Measurements from ENCODE around the gene NATD1.
A peak's percentile ranks its signal among the peaks of the same experiment; 100 is the strongest.

Gene NATD1, protein sequence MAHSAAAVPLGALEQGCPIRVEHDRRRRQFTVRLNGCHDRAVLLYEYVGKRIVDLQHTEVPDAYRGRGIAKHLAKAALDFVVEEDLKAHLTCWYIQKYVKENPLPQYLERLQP

DNA sequence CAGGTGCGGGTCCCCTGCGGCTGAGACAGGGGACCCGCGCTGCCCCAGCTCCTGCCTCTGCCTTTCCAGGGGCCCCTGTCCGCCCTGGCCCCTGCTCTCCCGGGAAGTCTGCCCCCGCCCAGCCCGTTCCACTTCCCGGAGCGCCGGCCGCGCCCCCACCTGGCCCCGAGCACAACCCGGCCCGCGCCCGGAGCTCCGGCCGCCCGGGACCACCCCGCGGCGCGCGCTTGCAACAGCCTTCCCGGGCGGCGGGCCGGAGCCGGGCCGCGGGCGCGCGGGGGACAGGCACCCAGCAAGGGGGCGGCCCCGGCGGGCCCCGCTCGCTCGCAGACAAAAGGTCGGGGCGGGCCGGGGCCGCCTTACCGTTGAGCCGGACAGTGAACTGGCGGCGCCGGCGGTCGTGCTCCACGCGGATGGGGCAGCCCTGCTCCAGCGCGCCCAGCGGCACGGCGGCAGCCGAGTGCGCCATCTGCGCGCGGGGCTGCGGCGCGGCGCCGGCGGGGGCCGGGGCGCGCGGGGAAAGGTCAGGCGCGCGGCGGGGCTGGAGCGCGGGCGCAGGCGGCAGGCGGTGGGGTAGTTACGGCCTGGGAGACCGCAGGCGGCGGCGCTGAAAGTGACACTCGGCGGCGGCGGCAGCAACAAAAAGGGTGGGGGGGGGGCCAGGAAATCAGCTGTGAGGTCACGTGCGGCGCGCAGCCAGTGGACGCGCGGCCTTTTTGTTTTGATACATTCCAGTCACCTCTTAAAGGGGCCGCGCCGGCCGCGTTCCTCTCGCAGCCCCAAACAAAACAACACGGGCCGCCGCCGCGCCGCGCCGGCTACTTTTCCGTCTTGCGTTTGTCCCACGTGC lies at the start of gene NATD1:
NATD1 (minus strand) TSS at position 615 of the 850 bp plus-strand sequence; CDS start at position 469, 146 bp downstream.
- peak; percentile 79 for DNase-seq

DNA sequence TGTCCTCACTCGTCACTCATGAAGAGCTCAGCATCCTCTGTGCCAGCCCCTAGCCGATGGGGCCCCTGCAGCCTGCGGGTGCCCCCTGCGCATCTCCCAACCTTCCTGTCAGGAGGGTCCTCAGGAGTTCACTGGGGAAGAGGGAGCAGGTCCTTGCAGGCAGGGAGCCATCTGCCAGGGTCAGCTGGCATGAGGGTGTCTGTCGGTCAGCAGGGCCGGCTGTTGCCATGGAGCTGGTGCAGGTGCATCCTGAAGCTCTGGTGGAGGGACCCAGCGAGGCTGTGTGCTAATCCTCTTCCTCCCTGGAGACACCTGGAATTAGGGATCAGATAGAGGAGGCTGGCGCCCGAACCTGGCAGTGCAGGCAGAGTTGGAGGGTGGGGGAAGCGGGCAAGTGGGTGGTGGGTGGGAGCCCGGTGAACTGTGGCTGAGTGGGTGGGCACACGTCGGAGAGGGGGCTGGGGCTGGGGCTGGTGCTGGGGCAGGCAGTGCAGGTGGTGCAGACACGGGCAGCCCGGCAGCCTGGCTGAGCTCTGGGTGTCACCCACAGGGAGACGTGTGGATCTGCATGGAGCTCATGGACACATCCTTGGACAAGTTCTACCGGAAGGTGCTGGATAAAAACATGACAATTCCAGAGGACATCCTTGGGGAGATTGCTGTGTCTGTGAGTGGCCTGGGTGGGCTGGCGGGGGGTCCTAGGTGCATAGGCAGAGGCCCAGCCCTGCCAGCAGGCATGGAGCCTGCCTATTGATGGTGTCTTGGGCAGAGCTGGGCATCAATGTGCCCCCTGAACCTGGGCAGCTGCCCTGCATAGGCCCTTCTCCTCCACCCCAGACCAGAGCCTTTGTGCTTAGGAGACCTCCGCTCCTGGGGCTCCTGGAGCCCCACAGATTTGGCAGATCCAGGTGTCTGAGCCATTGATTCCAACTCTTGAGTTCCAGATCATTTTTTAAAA lies 48.7 kb upstream of the NATD1 start:
- DNase-seq: no peak

DNA sequence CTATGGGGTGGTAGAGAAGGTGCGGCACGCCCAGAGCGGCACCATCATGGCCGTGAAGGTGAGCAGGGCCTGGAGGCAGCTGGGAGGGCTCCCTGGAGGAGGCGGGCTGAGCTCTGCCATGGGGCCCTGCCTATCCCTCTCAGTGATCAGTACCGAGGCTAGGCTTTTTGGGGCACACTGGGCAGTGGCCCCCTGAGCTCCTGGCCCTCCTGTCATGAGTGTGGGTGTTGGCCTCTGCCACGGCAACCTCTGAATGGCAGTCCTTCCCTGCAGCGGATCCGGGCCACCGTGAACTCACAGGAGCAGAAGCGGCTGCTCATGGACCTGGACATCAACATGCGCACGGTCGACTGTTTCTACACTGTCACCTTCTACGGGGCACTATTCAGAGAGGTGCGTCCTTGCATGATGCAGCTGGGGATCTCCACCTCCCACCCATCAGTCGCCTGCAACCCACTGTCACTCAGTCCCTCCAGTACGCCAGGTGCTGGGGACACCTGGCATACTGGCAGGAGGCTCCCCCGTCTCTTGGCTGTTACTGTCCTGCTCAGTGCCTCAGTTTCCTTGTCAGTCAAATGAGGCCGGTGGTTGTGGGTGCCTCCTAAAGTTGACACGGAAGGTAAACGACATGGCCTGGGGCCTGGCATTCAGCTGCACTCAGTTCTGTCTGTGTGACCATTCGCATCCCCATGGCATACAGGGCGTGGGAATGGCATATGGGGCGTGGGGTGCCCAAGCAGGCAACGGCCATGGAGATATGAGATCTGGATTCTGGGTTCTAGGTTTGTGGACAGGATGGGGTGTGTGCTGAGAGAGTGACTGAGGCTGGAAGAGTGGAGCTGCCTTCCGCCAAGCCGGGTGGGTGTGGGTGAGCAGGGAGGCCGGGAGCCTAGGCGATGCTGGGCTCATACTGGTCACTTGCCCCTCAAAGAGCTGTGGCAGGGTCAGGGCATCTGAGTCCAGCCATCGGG lies 47.7 kb upstream of the NATD1 start:
- DNase-seq: no peak

DNA sequence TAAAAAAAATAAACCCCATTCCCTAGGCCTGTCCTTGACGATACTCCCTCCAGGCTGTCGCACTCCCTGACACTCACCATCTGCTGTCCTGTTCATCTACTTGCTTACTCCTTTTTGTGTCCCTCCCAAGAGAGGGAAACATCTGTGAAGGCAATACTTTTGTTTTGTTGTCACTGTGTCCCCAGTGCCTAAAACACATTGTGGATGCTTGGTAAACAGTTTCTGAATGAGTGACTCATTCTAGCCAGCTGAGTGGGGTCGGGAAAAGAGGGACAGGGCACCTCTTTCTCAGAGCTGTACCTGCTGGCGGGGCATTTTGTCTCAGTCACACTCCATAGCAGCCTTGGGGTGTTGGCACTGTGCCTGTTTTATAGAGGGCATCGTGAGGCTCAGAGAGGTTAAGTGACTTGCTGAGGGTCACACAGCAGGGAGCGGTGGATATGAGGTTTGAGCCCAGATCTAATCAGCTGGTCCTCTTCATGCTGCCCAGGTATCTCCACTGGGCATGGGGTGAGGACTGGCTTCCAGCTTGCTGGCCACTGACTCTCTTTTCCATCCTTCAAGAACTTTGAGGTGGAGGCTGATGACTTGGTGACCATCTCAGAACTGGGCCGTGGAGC lies 46.9 kb upstream of the NATD1 start:
- no peak for DNase-seq

DNA sequence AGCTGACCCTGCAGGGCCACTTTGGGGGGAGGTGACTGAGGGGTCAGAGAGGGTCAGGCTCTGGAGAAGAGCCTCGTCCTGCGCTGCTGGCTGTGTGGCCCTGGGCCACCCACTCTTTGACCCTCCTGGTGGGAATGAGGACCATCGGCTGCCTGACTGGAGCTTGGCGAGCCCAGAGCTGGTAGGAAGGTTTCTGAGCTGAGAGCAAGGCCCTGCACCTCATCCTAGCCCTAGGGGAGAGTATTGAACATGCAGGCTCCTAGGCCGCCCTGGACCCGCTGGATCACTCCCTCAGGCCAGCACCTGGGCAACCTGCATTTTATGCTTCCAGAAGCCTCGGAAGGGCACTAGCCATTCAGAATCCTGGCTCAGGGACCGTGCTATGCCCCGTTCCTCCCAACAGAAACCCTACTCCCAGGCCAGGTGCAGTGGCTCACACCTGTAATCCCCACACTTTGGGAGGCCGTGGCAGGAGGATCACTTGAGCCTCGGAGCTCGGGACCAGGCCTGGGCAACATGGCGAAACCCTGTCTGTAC lies 45.8 kb upstream of the NATD1 start:
- no peak for DNase-seq

DNA sequence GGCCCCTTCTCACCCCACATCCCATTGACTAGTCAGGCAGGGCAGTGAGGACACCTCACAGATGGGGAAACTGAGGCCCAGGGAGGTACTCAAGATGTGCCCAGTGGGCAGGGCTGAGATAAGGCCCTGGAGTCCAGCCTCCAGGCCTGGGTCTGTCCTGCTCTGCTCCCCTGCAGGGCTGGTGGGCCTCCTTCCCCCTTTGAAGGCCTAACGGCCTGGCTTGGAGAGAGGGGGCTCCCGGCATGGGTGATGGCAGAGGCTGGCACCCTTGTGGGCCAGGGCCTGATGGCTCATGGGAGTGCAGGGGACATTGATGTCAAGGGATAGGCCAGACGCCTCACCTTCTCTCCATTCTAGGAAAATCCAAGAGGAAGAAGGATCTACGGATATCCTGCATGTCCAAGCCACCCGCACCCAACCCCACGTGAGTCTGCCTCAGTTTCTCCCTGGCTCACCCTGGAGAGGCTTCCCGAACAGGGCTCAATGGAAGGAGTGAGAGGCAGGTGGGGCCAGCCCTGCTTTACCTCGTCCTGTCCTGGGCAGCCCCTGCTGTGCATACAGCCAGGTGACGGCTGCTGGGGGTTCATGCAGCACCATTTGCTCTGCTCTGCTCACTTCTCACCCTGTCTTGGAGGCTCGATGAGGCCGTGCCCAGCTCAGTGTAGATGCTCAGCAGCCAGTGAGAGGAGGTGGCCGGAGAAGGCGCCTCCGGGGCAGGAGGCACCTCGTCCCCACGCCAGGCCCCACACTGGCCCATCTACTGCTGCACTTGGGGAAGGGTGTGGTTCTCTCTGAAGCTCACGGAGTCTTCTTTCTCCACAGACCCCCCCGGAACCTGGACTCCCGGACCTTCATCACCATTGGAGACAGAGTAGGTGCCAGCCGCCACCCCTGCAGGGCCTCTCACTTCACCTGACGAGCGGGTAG lies 45.1 kb upstream of the NATD1 start:
- DNase-seq: no peak

DNA sequence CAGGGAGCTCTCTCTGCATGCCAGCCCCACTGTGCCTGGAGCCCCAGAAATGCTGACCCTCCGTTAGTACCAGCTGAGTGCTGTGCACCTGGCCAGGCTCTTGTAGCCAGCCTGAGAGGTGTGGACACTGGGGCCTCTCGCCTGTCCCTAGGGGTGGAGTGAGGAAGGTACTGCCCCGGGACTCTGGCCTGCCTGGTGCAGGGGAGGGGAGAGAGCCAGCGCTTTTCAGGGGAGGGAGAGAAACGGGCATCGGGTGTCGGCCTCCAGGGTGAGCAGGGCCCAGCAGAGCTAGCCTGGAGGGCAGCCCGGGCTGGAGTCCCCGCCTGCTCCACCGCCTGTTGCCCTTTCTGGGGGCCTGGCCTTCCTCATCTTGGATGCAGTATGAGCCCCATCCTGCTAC lies 44.4 kb upstream of the NATD1 start:
- DNase-seq: no peak

DNA sequence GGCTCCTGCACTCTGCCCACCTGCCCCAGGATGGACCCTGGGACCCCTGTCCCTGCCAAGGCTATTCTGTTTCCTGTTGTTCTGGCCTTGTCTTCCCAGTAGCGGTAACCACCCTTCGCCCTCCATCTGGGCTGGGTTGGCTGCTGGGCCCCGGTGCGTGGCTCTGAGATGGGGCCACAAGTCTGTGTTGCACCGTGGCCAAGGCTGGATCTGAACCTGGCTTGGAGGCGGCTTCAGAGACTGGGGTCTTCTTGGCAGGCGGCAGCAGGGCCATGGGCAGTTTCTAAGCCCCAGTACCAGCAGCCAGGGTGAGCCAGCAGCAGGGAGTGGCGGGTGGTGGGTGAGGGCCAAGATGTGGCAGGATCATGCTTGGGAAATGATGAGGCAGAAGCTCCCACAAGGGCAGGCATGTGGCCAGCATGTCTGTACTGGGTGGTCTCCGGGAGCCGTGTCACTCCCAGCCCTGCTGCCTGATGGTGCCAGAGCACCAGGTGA lies 43.9 kb upstream of the NATD1 start:
- DNase-seq: no peak

DNA sequence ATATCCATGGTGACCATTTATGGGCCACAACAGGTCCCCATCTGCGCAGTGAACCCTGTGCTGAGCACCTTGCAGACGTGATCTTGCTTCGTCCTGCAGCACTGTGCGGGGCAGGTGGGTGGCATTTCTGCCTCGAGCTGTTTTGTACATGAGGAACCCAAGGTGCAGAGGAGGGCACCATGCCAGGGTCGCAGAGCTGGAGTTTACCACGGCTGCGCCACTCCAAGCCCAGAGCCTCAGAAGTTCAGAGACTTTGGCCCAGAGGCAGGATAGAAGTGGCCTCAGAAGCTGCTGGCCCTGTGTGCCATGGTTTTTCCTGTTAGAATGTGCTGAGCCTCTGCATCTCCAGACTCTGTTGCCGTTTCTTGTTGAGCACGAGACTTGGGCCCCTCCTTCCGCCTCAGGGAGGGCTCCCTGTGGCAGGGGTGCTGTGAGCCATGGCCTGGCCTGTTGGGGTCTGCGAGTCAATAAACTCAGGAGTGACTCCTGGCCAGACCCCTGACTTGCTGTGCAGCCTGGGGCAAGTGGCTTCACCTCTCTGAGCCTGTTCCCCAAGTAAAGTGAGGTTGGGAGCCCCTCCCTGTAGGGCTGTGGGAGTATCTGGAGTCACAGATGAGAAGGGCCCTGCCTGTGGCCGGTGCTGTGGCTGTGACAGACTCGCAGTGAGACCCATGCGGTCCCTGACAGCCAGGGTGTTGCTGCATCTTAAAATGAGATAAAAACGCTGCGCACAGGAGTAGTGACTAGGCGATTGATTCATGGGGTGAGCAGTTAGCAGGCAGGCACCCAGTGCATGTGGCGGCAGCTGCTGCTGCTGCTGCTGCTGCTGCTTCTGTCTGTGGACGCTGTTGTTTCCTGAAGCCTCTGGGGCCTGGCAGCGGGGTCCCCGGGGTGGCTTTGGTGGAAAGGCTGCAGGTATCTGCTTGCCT lies 43.2 kb upstream of the NATD1 start:
- no peak for DNase-seq

DNA sequence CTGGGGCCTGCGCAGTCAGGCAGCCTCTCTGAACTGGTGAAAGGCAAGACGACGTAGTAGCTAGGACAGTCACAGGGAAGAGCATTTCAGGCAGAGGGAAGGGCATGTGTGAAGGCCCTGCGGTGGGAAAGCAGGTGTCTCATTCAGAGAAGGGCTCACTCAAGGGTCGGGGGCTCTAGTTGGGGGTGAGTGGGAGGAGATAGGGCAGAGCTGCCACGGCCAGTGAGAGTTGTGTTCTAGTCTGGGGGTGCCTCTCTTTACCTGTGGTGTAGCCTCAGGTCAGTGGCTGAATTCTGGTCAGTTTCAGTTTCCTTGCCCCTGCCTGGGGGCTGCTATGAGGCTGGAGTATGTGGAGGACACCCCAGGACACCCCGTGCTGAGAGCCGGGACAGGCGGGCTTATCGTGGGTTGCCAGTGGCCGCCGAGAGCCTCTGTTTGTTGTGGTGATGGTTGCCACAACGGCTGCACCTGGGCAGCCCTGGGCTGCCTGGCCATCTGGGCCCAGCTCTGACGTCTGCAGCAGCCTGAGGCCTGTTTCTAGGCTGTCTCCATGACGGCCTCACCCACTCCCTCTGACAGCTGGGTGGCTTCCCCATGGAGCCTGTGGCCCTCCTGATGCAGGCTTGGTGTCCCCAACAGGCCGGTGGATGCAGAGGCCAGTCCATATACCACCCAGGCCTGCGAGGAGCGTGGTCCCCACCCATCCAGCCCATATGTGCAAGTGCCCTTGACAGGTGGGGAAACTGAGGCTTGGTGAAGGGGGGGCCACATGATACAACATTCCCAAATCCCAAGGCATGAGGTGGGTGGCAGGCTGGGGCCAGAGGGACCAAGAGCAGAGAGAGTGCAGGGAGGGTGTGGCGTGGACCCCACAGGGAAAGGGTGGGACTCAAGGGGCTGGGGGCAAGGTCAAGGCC lies 42.1 kb upstream of the NATD1 start:
- no peak for DNase-seq

DNA sequence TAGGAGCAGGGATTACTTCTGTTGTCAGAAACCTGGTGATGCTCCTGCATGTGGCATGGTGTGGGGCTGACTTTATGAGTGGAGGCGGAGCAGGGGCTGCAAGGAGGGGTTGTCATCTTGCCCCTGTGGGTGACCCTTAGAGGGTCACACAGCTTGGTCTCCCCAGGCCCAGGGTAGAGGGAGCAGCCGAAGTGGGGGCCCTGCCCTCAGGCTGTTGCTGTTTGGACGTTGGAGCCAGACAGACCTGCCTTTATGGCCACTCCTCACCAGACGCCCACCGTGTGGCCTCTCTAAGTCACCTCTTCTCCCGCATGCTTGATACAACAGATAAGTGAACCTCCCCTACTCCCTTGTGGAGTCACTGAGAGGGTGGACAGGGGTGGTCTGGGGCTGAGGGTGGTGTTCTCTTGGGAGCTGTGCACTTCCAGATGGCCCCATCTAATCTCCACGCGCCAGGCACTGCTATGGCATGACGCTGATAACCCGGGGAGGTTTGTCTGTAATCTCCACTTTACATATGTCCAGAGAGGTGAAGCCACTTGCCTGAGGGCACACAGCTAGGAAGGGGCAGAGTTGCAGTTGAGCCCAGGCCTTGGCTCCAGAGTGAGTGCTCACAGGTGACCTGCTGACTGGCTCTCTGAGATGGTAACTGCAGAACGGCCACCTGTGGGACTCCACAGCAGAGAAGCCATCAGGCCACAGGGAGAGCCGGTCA lies 41.3 kb upstream of the NATD1 start:
- no peak for DNase-seq

DNA sequence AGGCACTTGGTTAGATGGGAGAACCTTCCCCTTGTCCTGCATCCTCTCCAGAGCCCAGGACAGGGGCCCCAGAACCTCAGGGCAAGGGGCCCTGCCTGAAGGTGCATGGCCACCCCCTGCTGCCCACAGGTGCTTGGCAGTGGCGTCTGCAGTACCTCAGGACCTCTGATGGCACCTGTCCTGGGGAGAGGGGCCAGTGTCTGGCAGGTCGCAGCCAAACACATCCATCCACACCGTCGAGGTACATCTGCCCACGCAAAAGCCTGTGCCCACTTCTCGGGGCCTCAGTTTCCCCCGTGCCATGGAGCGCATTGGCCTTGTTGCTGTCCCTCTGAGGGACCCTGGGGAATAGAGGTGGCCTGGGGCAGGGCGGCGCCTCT lies 40.6 kb upstream of the NATD1 start:
- DNase-seq: no peak

DNA sequence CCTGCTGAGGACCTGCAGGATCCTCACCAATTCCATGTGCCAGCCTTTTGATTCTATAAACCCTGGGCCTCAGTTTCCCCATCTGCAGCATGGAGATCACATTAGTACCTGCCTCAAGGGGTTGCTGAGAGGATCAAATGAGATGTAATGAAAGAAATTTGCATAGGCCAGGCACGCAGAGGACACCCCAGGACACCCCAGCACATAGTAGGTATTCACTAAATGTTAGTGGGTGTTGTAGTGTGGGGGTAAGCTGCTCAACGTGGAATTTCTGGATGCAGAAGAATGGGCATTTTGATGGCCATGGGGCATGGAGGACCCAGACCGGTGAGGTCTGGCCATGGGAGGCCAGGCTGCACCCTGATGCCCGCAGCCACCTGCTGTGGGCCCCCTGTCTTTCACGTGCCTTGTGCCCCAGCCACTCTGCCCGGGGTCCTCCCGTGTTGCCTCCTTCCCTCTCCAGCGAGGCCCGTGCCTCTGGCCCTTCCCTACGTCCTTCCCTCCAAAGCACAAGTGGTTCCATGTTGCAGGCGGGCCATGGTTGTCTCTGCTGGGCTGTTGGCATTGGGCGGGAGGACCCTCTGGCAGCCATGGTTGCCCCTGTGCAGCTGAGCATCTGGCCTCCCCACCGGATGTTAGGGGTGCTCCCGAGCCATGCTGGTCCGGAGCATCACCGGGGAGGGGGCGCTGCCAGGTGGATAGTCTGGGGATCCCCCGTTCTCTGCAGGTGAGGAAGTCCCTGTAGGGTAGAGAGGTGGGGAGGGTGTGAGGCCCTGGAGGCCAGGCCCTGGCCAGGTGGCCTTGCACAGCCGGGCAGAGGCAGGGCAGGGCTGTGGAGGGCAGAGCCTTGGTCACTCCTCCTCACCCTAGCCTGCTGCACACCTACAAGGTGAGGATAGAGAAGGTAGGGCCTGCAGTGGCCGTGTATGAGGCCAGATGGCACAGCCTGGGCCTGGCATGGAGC lies 39.9 kb upstream of the NATD1 start:
- DNase-seq: no peak

DNA sequence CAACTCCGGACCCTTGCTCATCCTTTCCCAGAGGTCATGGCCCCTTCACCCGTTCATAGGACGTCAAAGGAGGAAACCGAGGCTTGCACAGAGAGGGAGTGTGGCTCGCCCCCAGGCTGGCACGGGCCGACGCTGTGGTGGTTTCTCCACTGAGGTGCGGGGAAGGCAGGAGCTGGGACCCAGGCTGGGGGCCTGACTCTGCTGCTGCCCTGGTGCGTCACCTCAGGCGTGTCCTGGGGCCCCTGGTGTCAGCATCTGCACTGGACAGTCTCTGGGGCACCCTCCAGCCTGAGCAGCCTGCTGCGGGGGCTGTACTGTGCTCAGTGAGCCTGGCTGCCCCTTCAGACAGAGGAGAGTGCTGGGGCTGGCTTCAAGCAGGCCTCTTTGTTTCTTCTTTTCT lies 38.7 kb upstream of the NATD1 start:
- DNase-seq: no peak

DNA sequence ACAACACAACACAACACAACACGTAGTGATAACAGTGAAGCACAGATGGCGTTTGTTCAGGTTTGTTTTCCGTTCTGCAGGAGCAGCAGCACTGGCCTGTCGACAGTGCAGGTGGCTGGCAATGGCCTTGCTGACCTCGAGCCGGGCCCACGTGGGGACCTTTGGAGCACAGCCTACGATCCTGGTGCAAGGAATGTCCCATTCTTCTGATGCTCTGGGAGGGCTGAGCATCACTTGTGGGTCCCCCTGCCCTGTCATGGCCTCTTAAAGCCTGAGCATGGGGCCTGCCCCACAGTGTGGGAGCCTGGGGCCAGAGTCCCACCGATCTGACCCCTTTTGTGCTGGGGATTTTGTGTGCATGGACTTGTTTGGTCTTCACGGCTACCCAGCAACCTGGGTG lies 38.1 kb upstream of the NATD1 start:
- DNase-seq: no peak

Measured in fibroblast of upper back skin (primary cell).